ENCODE measurements around the gene SKIDA1.

SKIDA1 gene

GRCh38 chr10:21490711-21491105 is 34.8 kb downstream of the SKIDA1 start (continued):
- TF ChIP-seq ZBTB21 (tag by site-specific recombination; IDR thresholded peaks at IDR 0.05) (no peak), ZSCAN16 (tag by site-specific recombination; IDR thresholded peaks at IDR 0.05) (no peak)

GRCh38 chr10:21490028-21490710 is 35.3 kb downstream of the SKIDA1 start:
- no peak for TF ChIP-seq ZNF654 (tag by site-specific recombination; IDR thresholded peaks at IDR 0.05; ENCODE audit: low read depth)
- TF ChIP-seq ZNF514 (tag by site-specific recombination; IDR thresholded peaks at IDR 0.05): no peak
- TF ChIP-seq, protein P1, sequence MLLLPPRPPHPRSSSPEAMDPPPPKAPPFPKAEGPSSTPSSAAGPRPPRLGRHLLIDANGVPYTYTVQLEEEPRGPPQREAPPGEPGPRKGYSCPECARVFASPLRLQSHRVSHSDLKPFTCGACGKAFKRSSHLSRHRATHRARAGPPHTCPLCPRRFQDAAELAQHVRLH (tag by site-specific recombination; IDR thresholded peaks at IDR 0.05): no peak
- TF ChIP-seq ZNF48 (tag by site-specific recombination; IDR thresholded peaks at IDR 0.05): no peak
- no peak for TF ChIP-seq YY2 (tag by site-specific recombination; IDR thresholded peaks at IDR 0.05)
- TF ChIP-seq, protein P2, sequence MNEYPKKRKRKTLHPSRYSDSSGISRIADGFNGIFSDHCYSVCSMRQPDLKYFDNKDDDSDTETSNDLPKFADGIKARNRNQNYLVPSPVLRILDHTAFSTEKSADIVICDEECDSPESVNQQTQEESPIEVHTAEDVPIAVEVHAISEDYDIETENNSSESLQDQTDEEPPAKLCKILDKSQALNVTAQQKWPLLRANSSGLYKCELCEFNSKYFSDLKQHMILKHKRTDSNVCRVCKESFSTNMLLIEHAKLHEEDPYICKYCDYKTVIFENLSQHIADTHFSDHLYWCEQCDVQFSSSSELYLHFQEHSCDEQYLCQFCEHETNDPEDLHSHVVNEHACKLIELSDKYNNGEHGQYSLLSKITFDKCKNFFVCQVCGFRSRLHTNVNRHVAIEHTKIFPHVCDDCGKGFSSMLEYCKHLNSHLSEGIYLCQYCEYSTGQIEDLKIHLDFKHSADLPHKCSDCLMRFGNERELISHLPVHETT (tag by site-specific recombination; IDR thresholded peaks at IDR 0.05): no peak
- TF ChIP-seq ZNF155 (tag by site-specific recombination; IDR thresholded peaks at IDR 0.05): no peak
- TF ChIP-seq ZNF26 (tag by site-specific recombination; IDR thresholded peaks at IDR 0.05): no peak
- TF ChIP-seq, protein P3, sequence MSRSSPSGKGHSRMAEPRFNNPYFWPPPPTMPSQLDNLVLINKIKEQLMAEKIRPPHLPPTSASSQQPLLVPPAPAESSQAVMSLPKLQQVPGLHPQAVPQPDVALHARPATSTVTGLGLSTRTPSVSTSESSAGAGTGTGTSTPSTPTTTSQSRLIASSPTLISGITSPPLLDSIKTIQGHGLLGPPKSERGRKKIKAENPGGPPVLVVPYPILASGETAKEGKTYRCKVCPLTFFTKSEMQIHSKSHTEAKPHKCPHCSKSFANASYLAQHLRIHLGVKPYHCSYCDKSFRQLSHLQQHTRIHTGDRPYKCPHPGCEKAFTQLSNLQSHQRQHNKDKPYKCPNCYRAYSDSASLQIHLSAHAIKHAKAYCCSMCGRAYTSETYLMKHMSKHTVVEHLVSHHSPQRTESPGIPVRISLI (tag by site-specific recombination; IDR thresholded peaks at IDR 0.05): no peak
- TF ChIP-seq ZBTB7A (tag by site-specific recombination; IDR thresholded peaks at IDR 0.05; ENCODE audit: low read depth): no peak
- TF ChIP-seq ZNF423 (tag by site-specific recombination; IDR thresholded peaks at IDR 0.05): no peak
- no peak for TF ChIP-seq ZNF561 (tag by site-specific recombination; IDR thresholded peaks at IDR 0.05; ENCODE audit: borderline replicate concordance)
- no peak overlapping the region for H3K4me3 ChIP-seq (ENCODE audit: low read depth, low read length)
- ChIA-PET CTCF (interaction anchor here (0.6 to 0.7 kb wide), 2 partner anchors 211 to 413 kb away, joined by 3 read pairs; no protein-coding TSS in a partner anchor), POLR2A (no interaction called here)
- peaks cover 9% of the 10 kb centered on the region for H3K4me1 ChIP-seq (ENCODE audit: control insufficient read depth, insufficient read depth, low read length)
- no peaks in the 10 kb centered on the region for H3K36me3 ChIP-seq (ENCODE audit: control insufficient read depth in 2 of 2, insufficient read depth in 1 of 2, low read length in 2 of 2)
- H3K27ac ChIP-seq (ENCODE audit: extremely low read depth, low read depth, low read length): no peak overlapping the region
- no peaks in the 10 kb centered on the region for H3K9me3 ChIP-seq (ENCODE audit: control insufficient read depth, insufficient read depth, low read depth, low read length)

- Histone ChIP-seq H3K9me3 (ENCODE audit: control insufficient read depth, insufficient read depth, low read depth, low read length) (no peaks in the 10 kb centered on the region), H3K4me1 (ENCODE audit: control insufficient read depth, insufficient read depth, low read length) (peaks cover 9% of the 10 kb centered on the region), H3K4me3 (ENCODE audit: low read depth, low read length) (no peak overlapping the region), H3K27ac (ENCODE audit: extremely low read depth, low read depth, low read length) (no peak overlapping the region), H3K36me3 (ENCODE audit: control insufficient read depth in 2 of 2, insufficient read depth in 1 of 2, low read length in 2 of 2) (no peaks in the 10 kb centered on the region)
- POLR2A ChIA-PET: no interaction called here
- CTCF ChIA-PET: interaction anchor here (0.7 kb wide), 3 partner anchors 171 to 1060 kb away, joined by 3 to 4 read pairs (median 4); no protein-coding TSS in a partner anchor
- TF ChIP-seq, protein P4, sequence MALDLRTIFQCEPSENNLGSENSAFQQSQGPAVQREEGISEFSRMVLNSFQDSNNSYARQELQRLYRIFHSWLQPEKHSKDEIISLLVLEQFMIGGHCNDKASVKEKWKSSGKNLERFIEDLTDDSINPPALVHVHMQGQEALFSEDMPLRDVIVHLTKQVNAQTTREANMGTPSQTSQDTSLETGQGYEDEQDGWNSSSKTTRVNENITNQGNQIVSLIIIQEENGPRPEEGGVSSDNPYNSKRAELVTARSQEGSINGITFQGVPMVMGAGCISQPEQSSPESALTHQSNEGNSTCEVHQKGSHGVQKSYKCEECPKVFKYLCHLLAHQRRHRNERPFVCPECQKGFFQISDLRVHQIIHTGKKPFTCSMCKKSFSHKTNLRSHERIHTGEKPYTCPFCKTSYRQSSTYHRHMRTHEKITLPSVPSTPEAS (tag by site-specific recombination; IDR thresholded peaks at IDR 0.05): no peak
- TF ChIP-seq KLF1 (tag by site-specific recombination; IDR thresholded peaks at IDR 0.05): no peak
- no peak for TF ChIP-seq BCL6B (tag by site-specific recombination; IDR thresholded peaks at IDR 0.05)
- TF ChIP-seq ZNF148 (tag by site-specific recombination; IDR thresholded peaks at IDR 0.05; ENCODE audit: borderline replicate concordance): no peak
- no peak for TF ChIP-seq ZNF214 (tag by site-specific recombination; IDR thresholded peaks at IDR 0.05; ENCODE audit: borderline replicate concordance)
- no peak for TF ChIP-seq YY1 (tag by site-specific recombination; IDR thresholded peaks at IDR 0.05)
- TF ChIP-seq ZNF266 (tag by site-specific recombination; IDR thresholded peaks at IDR 0.05; ENCODE audit: low read depth): no peak
- TF ChIP-seq BCL11B (tag by site-specific recombination; IDR thresholded peaks at IDR 0.05; ENCODE audit: low read depth): no peak
Observed at GRCh38 chr10:21488957-21489446, 36.5 kb downstream of the SKIDA1 start.
